Calu3 (cell line): Measurements from ENCODE around the gene ELMO1. TPM values are rescaled to one million over a fixed set of nuclear protein-coding genes. Genes with fewer than 3 reads are reported as not detected.

Experiments used
- BruUV-seq: library from RNA; stranded (reverse); fragments of 400-500 nt; replicated peaks from 2 replicates; lab custom pipeline; 2021; lab: Mats Ljungman, UMichigan
- CTCF ChIA-PET: fragments of 300-600 bp; sonication (Branson Sonifier 250); formaldehyde crosslinking; loops from one replicate; lab custom pipeline; 2022; ENCODE audit warnings: antibody characterized with exemption; lab: Charles Lee
- DNase-seq: peaks from one replicate; pipeline ENCODE4 v3.0.0; 2022
- H3K27ac Mint-ChIP-seq: one replicate; pipeline ENCODE4 v1.8.0; 2022; ENCODE audit warnings: mixed read lengths; ENCODE audit not compliant: unreplicated experiment
- H3K27me3 Mint-ChIP-seq: one replicate; pipeline ENCODE4 v1.8.0; 2022; ENCODE audit warnings: mixed read lengths; ENCODE audit not compliant: unreplicated experiment
- H3K36me3 Mint-ChIP-seq: one replicate; pipeline ENCODE4 v1.8.0; 2022; ENCODE audit warnings: mild to moderate bottlenecking, moderate library complexity, mixed read lengths; ENCODE audit not compliant: insufficient read depth, unreplicated experiment
- H3K4me1 Mint-ChIP-seq: one replicate; pipeline ENCODE4 v1.8.0; 2022; ENCODE audit warnings: mild to moderate bottlenecking, low read depth, mixed read lengths; ENCODE audit not compliant: unreplicated experiment
- H3K4me3 Mint-ChIP-seq: one replicate; pipeline ENCODE4 v1.8.0; 2022; ENCODE audit warnings: mild to moderate bottlenecking, low read depth, moderate library complexity, mixed read lengths; ENCODE audit not compliant: unreplicated experiment
- H3K9me3 Mint-ChIP-seq: one replicate; pipeline ENCODE4 v1.8.0; 2022; ENCODE audit warnings: low read depth, mixed read lengths; ENCODE audit not compliant: unreplicated experiment
- CTCF ChIP-seq: fragments of 200-600 bp; IDR thresholded peaks from one replicate; pipeline ENCODE4 v1.8.0; 2022; ENCODE audit warnings: antibody characterized with exemption; ENCODE audit not compliant: unreplicated experiment
- intact Hi-C: fragments of 100-400 bp; cut with micrococcal nuclease; formaldehyde crosslinking; loops from one replicate; pipeline ENCODE4 v1.10.0; 2022; ENCODE audit not compliant: unreplicated experiment
- total RNA-seq: library from RNA; stranded (reverse); gene quantifications from 2 replicates; pipeline ENCODE4 v1.2.3, GENCODE V29; 2022

Gene ELMO1
- total RNA-seq, 1 experiment from 2014 or later: not detected

GRCh38 chr7:37488163-37488764 lies 39.6 kb upstream of the ELMO1 start:
- no peak overlapping the region for H3K4me3 Mint-ChIP-seq
- no peaks in the 10 kb centered on the region for H3K27me3 Mint-ChIP-seq
- no peak for DNase-seq
- intact Hi-C loops: no loop called here
- no peak for TF ChIP-seq CTCF
- CTCF ChIA-PET: no interaction called here
- H3K27ac Mint-ChIP-seq: no peak overlapping the region
- H3K9me3 Mint-ChIP-seq: peaks cover 11% of the 10 kb centered on the region
- no TSS peak for BruUV-seq
- H3K4me1 Mint-ChIP-seq: no peaks in the 10 kb centered on the region
- H3K36me3 Mint-ChIP-seq: no peaks in the 10 kb centered on the region

GRCh38 chr7:37484426-37485073 lies 35.9 kb upstream of the ELMO1 start:
- intact Hi-C loops: no loop called here
- H3K27ac Mint-ChIP-seq: no peak overlapping the region
- H3K36me3 Mint-ChIP-seq: no peaks in the 10 kb centered on the region
- H3K27me3 Mint-ChIP-seq: no peaks in the 10 kb centered on the region
- DNase-seq: no peak
- H3K4me3 Mint-ChIP-seq: no peak overlapping the region
- no peak for TF ChIP-seq CTCF
- CTCF ChIA-PET: no interaction called here
- H3K4me1 Mint-ChIP-seq: no peaks in the 10 kb centered on the region
- BruUV-seq: no TSS peak
- H3K9me3 Mint-ChIP-seq: peaks cover 17% of the 10 kb centered on the region

- no peak for TF ChIP-seq CTCF
- CTCF ChIA-PET: no interaction called here
- no peak overlapping the region for H3K27ac Mint-ChIP-seq
- no peaks in the 10 kb centered on the region for H3K4me1 Mint-ChIP-seq
- intact Hi-C loops: no loop called here
- no TSS peak for BruUV-seq
- H3K27me3 Mint-ChIP-seq: no peaks in the 10 kb centered on the region
- H3K9me3 Mint-ChIP-seq: peaks cover 17% of the 10 kb centered on the region
- no peak overlapping the region for H3K4me3 Mint-ChIP-seq
- DNase-seq: no peak
- H3K36me3 Mint-ChIP-seq: no peaks in the 10 kb centered on the region
Observed at GRCh38 chr7:37483627-37484026, 35.0 kb upstream of the ELMO1 start.

- BruUV-seq: no TSS peak
- no peaks in the 10 kb centered on the region for H3K27me3 Mint-ChIP-seq
Observed at GRCh38 chr7:37482953-37483352, 34.3 kb upstream of the ELMO1 start.

More at GRCh38 chr7:37482953-37483352, 34.3 kb upstream of the ELMO1 start:
- no peak for DNase-seq
- Mint-ChIP-seq H3K4me1 (no peaks in the 10 kb centered on the region), H3K9me3 (peaks cover 12% of the 10 kb centered on the region), H3K27ac (no peak overlapping the region), H3K36me3 (no peaks in the 10 kb centered on the region), H3K4me3 (no peak overlapping the region)
- CTCF ChIA-PET: no interaction called here
- no peak for TF ChIP-seq CTCF
- intact Hi-C loops: no loop called here
